Endothelial cell of umbilical vein (primary cell): ENCODE measurements around the gene BACH2. TPM values are rescaled to one million over a fixed set of nuclear protein-coding genes. Genes with fewer than 3 reads are reported as not detected.

Source experiments
- BruUV-seq: library from RNA; stranded (reverse); fragments of 400-500 nt; replicated peaks from 2 replicates; lab custom pipeline; 2021; lab: Mats Ljungman, UMichigan
- CTCF ChIA-PET: fragments of 300-600, 350-600 bp; sonication (Branson Sonifier 250); formaldehyde crosslinking; loops from one replicate; lab custom pipeline; 2021; ENCODE audit warnings: antibody characterized with exemption, inconsistent platforms; lab: Charles Lee
- POLR2A ChIA-PET: fragments of 300-600, 350-600 bp; sonication (Branson Sonifier 250); formaldehyde crosslinking; loops from one replicate; lab custom pipeline; 2021; ENCODE audit warnings: antibody characterized with exemption, inconsistent platforms; lab: Charles Lee
- DNase-seq: peaks from one replicate; pipeline ENCODE4 v3.0.0-alpha.2; 2011; ENCODE audit warnings: low read depth, low spot score
- FAIRE-seq: peaks from 2 replicates; lab custom pipeline; 2011; peaks lifted over from hg19 to GRCh38; lab: Jason Lieb, UNC
- H2AFZ ChIP-seq: 2 replicates; pipeline ENCODE4 v1.6.0; 2012; ENCODE audit warnings: low read depth, low read length, control low read depth, inconsistent platforms
- H3K27ac ChIP-seq: 2 replicates; pipeline ENCODE4 v1.5.1; 2011; ENCODE audit warnings: low read depth, mild to moderate bottlenecking, control low read depth, low read length, moderate library complexity; ENCODE audit not compliant: insufficient read depth
- H3K27me3 ChIP-seq, 2 experiments: 2 replicates each; pipeline versions ENCODE4 v1.6.0 to v1.6.1; 2011; ENCODE audit warnings: low read length in 2 of 2, mixed read lengths in 1 of 2; ENCODE audit not compliant: control insufficient read depth in 2 of 2, insufficient read depth in 2 of 2
- H3K36me3 ChIP-seq, 2 experiments: 2 replicates in 1 of 2; 3 replicates in 1 of 2; pipeline ENCODE4 v1.5.1; 2011; ENCODE audit warnings: low read length in 2 of 2, mild to moderate bottlenecking in 1 of 2, moderate library complexity in 1 of 2; ENCODE audit not compliant: control insufficient read depth in 2 of 2, insufficient read depth in 2 of 2; ENCODE audit errors: extremely low read depth in 1 of 2
- H3K4me1 ChIP-seq: 3 replicates; pipeline ENCODE4 v1.5.1; 2011; ENCODE audit warnings: mild to moderate bottlenecking, low read length; ENCODE audit not compliant: control insufficient read depth, insufficient read depth; ENCODE audit errors: extremely low read depth
- H3K4me2 ChIP-seq: 2 replicates; pipeline ENCODE4 v1.6.1; 2011; ENCODE audit warnings: low read length, control low read depth, mixed read lengths; ENCODE audit not compliant: insufficient read depth
- H3K4me3 ChIP-seq, 3 experiments: fragments of 200-600 bp in 1 of 3; sonication (generic), shearing (Covaris generic) in 1 of 3; replicated peaks in 1 of 3; 2 replicates each; pipeline ENCODE4 v1.5.1; 2011 to 2016; ENCODE audit warnings: control low read depth in 3 of 3, low read length in 3 of 3, mild to moderate bottlenecking in 2 of 3, inconsistent platforms in 1 of 3, low read depth in 1 of 3, moderate library complexity in 1 of 3; ENCODE audit not compliant: insufficient read depth in 1 of 3
- H3K79me2 ChIP-seq: 2 replicates; pipeline ENCODE4 v1.6.0; 2012; ENCODE audit warnings: low read length, inconsistent platforms; ENCODE audit not compliant: control insufficient read depth, insufficient read depth
- H3K9ac ChIP-seq: replicated peaks from 2 replicates; pipeline ENCODE3; 2011; ENCODE audit warnings: low read length, control low read depth; ENCODE audit not compliant: insufficient read depth; ENCODE audit errors: extremely low read depth
- H3K9me1 ChIP-seq: replicated peaks from 3 replicates; pipeline ENCODE4 v1.6.0; 2011; ENCODE audit warnings: mild to moderate bottlenecking, low read length; ENCODE audit not compliant: control insufficient read depth, insufficient read depth; ENCODE audit errors: extremely low read depth
- H3K9me3 ChIP-seq: replicated peaks from 2 replicates; pipeline ENCODE4 v1.5.1; 2012; ENCODE audit warnings: low read length, inconsistent platforms; ENCODE audit not compliant: control insufficient read depth, insufficient read depth
- H4K20me1 ChIP-seq: replicated peaks from 2 replicates; pipeline ENCODE3; 2011; ENCODE audit warnings: mild to moderate bottlenecking, low read length; ENCODE audit not compliant: control insufficient read depth, insufficient read depth; ENCODE audit errors: extremely low read depth
- CTCF ChIP-seq, 2 donors: IDR thresholded peaks; 1 replicate in 1 of 2; 2 replicates in 1 of 2; pipeline ENCODE4 v1.5.1; 2011; ENCODE audit warnings: low read length in 2 of 2, mild to moderate bottlenecking in 2 of 2, moderate library complexity in 2 of 2, control low read depth in 1 of 2, inconsistent platforms in 1 of 2, low read depth in 1 of 2; ENCODE audit not compliant: insufficient read depth in 1 of 2; ENCODE audit errors: extremely low read depth in 1 of 2
- EZH2 ChIP-seq: IDR thresholded peaks from 2 replicates; pipeline ENCODE4 v1.6.1; 2012; ENCODE audit warnings: borderline replicate concordance, low read depth, mild to moderate bottlenecking, moderate library complexity, low read length, inconsistent platforms; ENCODE audit not compliant: severe bottlenecking
- FOS ChIP-seq: IDR thresholded peaks from 2 replicates; pipeline ENCODE4 v1.6.1; 2011; ENCODE audit warnings: mild to moderate bottlenecking, low read length, moderate library complexity, borderline replicate concordance; ENCODE audit not compliant: insufficient read depth
- GATA2 ChIP-seq: IDR thresholded peaks from 2 replicates; pipeline ENCODE4 v1.7.0; 2011; ENCODE audit warnings: low read depth, mild to moderate bottlenecking, moderate library complexity, mixed read lengths, low read length; ENCODE audit not compliant: insufficient read length, insufficient read depth
- JUN ChIP-seq: IDR thresholded peaks from 2 replicates; pipeline ENCODE4 v1.6.1; 2011; ENCODE audit warnings: borderline replicate concordance, low read depth; ENCODE audit not compliant: insufficient read length, insufficient read depth
- POLR2AphosphoS5 ChIP-seq: IDR thresholded peaks from 2 replicates; pipeline ENCODE4 v1.6.1; 2012; ENCODE audit warnings: low read depth, mild to moderate bottlenecking, control low read depth, low read length, moderate library complexity; ENCODE audit not compliant: insufficient read depth
- dilution Hi-C: fragments of 300-500 bp; cut with MboI; formaldehyde crosslinking; loops from one replicate; pipeline ENCODE4 v1.15.0; 2019; ENCODE audit warnings: low sequenced_read_pairs; ENCODE audit not compliant: extremely low pct_ligation_motif_present
- intact Hi-C: fragments of 100-400 bp; cut with micrococcal nuclease; formaldehyde crosslinking; loops from one replicate; pipeline ENCODE4 v1.10.0; 2022
- polyA plus RNA-seq, 4 experiments: library from polyadenylated mRNA; depleted of rRNA in 3 of 4; stranded (reverse) in 3 of 4; unstranded in 1 of 4; fragments of >200 nt; gene quantifications; 2 replicates each; pipeline versions ENCODE4 v1.2.1 to v1.2.3, GENCODE V29; 2011 to 2012; ENCODE audit warnings: missing spikeins in 1 of 4
- total RNA-seq: library from RNA; stranded (reverse); gene quantifications from 2 replicates; pipeline ENCODE4 v1.2.3, GENCODE V29; 2021

BACH2 gene
- total and polyA plus RNA-seq, 2 donors (not counting 3 experiments of a cell fraction or from before 2014, with no cell fraction given): 1.7 to 5.6 TPM

DNA sequence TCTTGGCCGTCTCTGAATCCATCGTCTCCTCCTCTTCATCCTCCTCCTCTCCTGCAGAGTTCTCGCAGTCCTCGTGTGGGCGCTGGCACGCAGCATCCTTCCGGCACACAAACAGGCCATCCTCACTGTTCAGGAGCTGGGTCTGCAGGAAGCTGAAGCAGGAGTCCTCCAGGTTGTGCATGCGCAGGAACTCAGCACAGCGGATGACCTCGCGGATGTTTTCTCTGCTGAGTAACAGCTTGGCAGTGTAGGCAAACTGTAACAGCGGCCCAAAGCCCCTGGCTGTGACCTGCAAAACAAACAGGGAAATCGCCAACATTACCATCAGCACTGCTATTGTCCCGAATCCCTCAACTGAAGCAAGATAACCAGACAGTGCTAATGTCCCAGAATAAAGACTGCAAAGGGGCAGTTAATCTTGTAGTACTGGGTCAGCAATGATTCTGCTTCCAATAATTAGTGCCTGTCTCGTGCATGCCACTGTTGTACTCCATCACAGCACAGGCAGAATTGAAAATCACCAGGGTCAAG is 345.0 kb downstream of the BACH2 start:
- ChIA-PET POLR2A (no interaction called here), CTCF (interaction anchor here (1.4 to 3.8 kb wide), 2 partner anchors 11 to 528 kb away, joined by 5 to 28 read pairs; no protein-coding TSS in a partner anchor)
- DNase-seq: no peak
- TF ChIP-seq POLR2AphosphoS5 (no peak), GATA2 (no peak), CTCF (IDR thresholded peaks at IDR 0.05; ENCODE audit: extremely low read depth in 1 of 2, insufficient read depth in 1 of 2, low read depth in 1 of 2, low read length in 2 of 2) (no peak), EZH2 (no peak), FOS (no peak), JUN (no peak)
- no peaks in the 10 kb centered on the region for H3K79me2 ChIP-seq
- FAIRE-seq: peak; percentile 59
- intact Hi-C loops (no loop called here), dilution Hi-C loops (no loop called here)
- no peaks in the 10 kb centered on the region for H3K9me3 ChIP-seq
- no peak overlapping the region for H3K4me3 ChIP-seq
- no peak overlapping the region for H3K9ac ChIP-seq
- peaks cover 8% of the 10 kb centered on the region for H3K4me1 ChIP-seq
- H3K27ac ChIP-seq: no peak overlapping the region
- H3K9me1 ChIP-seq: no peaks in the 10 kb centered on the region
- no TSS peak for BruUV-seq
- H3K4me2 ChIP-seq: no peak overlapping the region
- no peaks in the 10 kb centered on the region for H4K20me1 ChIP-seq
- H3K27me3 ChIP-seq: no peaks in the 10 kb centered on the region
- no peak overlapping the region for H2AFZ ChIP-seq
- no peaks in the 10 kb centered on the region for H3K36me3 ChIP-seq
